ENCODE results near the gene KRT81.

GRCh38 chr12:52333321-52333720 is 42.0 kb upstream of the KRT81 start:
- TF ChIP-seq ELF4 (IDR thresholded peaks at IDR 0.05) (no peak), BHLHE40 (IDR thresholded peaks at IDR 0.05; ENCODE audit: borderline replicate concordance) (no peak), NFRKB (IDR thresholded peaks at IDR 0.05) (no peak), FOXM1 (IDR thresholded peaks at IDR 0.05; ENCODE audit: borderline replicate concordance) (no peak)

Measured in HEK293T (cell line).